HepG2 (cell line): ENCODE measurements around the gene PAX7. TPM values are rescaled to one million over a fixed set of nuclear protein-coding genes. Genes with fewer than 3 reads are reported as not detected.

Experiments
- ARNT2 ChIP-seq: sonication (generic); formaldehyde crosslinking; IDR thresholded peaks from 2 replicates; pipeline ENCODE4 v1.8.0; 2022; ENCODE audit warnings: mild to moderate bottlenecking, low read depth, missing genetic modification reagents, moderate library complexity
- ATF5 ChIP-seq: sonication (generic); formaldehyde crosslinking; IDR thresholded peaks from 2 replicates; pipeline ENCODE4 v1.4.0; 2020; ENCODE audit warnings: mild to moderate bottlenecking, low read depth, missing genetic modification reagents
- DPF2 ChIP-seq: sonication (generic); formaldehyde crosslinking; IDR thresholded peaks from 2 replicates; pipeline ENCODE4 v1.4.0; 2020; ENCODE audit warnings: mild to moderate bottlenecking, low read depth, missing genetic modification reagents, borderline replicate concordance
- HNF1A ChIP-seq, 2 experiments: sonication (generic) in 1 of 2; formaldehyde crosslinking in 1 of 2; IDR thresholded peaks; 2 replicates each; pipeline versions ENCODE4 v1.4.0 to v1.6.1; 2016 to 2020; ENCODE audit warnings: borderline replicate concordance in 1 of 2, low read depth in 1 of 2, mild to moderate bottlenecking in 1 of 2, missing genetic modification reagents in 1 of 2
- LCORL ChIP-seq, 2 experiments: fragments of 450-650 bp in 1 of 2; sonication (generic) in 1 of 2; formaldehyde crosslinking in 1 of 2; IDR thresholded peaks; 2 replicates each; pipeline versions ENCODE4 v1.5.0 to v1.6.1; 2017 to 2020; ENCODE audit warnings: antibody characterized with exemption in 1 of 2, missing genetic modification reagents in 1 of 2
- PAF1 ChIP-seq: IDR thresholded peaks from 2 replicates; pipeline ENCODE4 v1.6.1; 2016; ENCODE audit warnings: missing genetic modification reagents, missing compliant biosample characterization
- POLR2A ChIP-seq, 2 experiments: IDR thresholded peaks; 2 replicates each; pipeline ENCODE4 v1.6.1; 2011; ENCODE audit warnings: low read depth in 2 of 2, low read length in 2 of 2, mild to moderate bottlenecking in 1 of 2, moderate library complexity in 1 of 2; ENCODE audit not compliant: insufficient read depth in 1 of 2
- RARG ChIP-seq: sonication (generic); formaldehyde crosslinking; IDR thresholded peaks from 2 replicates; pipeline ENCODE4 v1.4.0; 2020; ENCODE audit warnings: low read depth, mild to moderate bottlenecking, missing genetic modification reagents
- SIX1 ChIP-seq: sonication (generic); formaldehyde crosslinking; IDR thresholded peaks from 2 replicates; pipeline ENCODE4 v1.4.0; 2020; ENCODE audit warnings: missing genetic modification reagents, borderline replicate concordance
- SMYD3 ChIP-seq: sonication (generic); formaldehyde crosslinking; IDR thresholded peaks from 2 replicates; pipeline ENCODE4 v1.8.1; 2023; ENCODE audit warnings: mild to moderate bottlenecking, missing genetic modification reagents
- SPEN ChIP-seq: sonication (generic); formaldehyde crosslinking; IDR thresholded peaks from 2 replicates; pipeline ENCODE4 v1.5.1; 2020; ENCODE audit warnings: low read depth, mild to moderate bottlenecking, missing genetic modification reagents
- SUZ12 ChIP-seq: fragments of 150-350 bp; IDR thresholded peaks from 2 replicates; pipeline ENCODE4 v1.6.1; 2014; ENCODE audit warnings: low read depth, low read length
- TCF7L2 ChIP-seq: IDR thresholded peaks from 2 replicates; pipeline ENCODE4 v1.6.1; 2011; ENCODE audit warnings: mild to moderate bottlenecking, low read depth, low read length, moderate library complexity
- ZBTB26 ChIP-seq: IDR thresholded peaks from 2 replicates; pipeline ENCODE4 v1.6.1; 2016; ENCODE audit warnings: missing compliant biosample characterization, missing genetic modification reagents, borderline replicate concordance
- ZFP36L2 ChIP-seq: sonication (generic); formaldehyde crosslinking; IDR thresholded peaks from 2 replicates; pipeline ENCODE4 v1.4.0; 2020; ENCODE audit warnings: missing genetic modification reagents
- ZGPAT ChIP-seq: IDR thresholded peaks from 2 replicates; pipeline ENCODE4 v1.6.1; 2016; ENCODE audit warnings: mild to moderate bottlenecking
- ZNF136 ChIP-seq: sonication (generic); formaldehyde crosslinking; IDR thresholded peaks from 2 replicates; pipeline ENCODE4 v1.8.1; 2022; ENCODE audit warnings: low read depth, mild to moderate bottlenecking, moderate library complexity, missing genetic modification reagents
- polyA plus RNA-seq, 8 experiments: library from polyadenylated mRNA; depleted of rRNA in 3 of 8; stranded (reverse) in 7 of 8; unstranded in 1 of 8; fragments of >200 nt; fragmentation: Illumina TruSeq in 4 of 8; extraction: Trizol in 4 of 8; gene quantifications; 2 replicates each; pipeline versions ENCODE4 v1.2.1 to v1.2.3, GENCODE V29; 2011 to 2016; ENCODE audit warnings: low read depth in 4 of 8, missing spikeins in 1 of 8, mixed read lengths in 1 of 8; ENCODE audit not compliant: insufficient read depth in 1 of 8
- total RNA-seq, 5 experiments: library from RNA; depleted of rRNA; stranded (reverse); fragments of >200 nt; fragmentation: Illumina TruSeq; extraction: Trizol; gene quantifications; 2 replicates each; pipeline ENCODE4 v1.2.3, GENCODE V29; 2016; ENCODE audit warnings: low read depth in 1 of 5
- TF ChIP-seq, protein P1 (sequence below): sonication (generic); formaldehyde crosslinking; IDR thresholded peaks from 2 replicates; pipeline ENCODE4 v1.4.0; 2020; ENCODE audit warnings: missing genetic modification reagents

PAX7 gene
- total and polyA plus RNA-seq, 2 of the 13 experiments (the other 11 are each of a cell fraction or from before 2014, with no cell fraction given) = not detected

- TF ChIP-seq HNF1A (IDR thresholded peaks at IDR 0.05; ENCODE audit: low read depth) = no peak
- TF ChIP-seq HNF1A (CRISPR knock-in tag; IDR thresholded peaks at IDR 0.05; ENCODE audit: borderline replicate concordance) = peak; percentile 29; the same call in 1 of the 2 replicates
- no peak for TF ChIP-seq ZBTB26 (CRISPR knock-in tag)
- TF ChIP-seq SMYD3 (CRISPR knock-in tag) = no peak
- TF ChIP-seq SPEN = no peak
- TF ChIP-seq ATF5 (CRISPR knock-in tag) = no peak
- no peak for TF ChIP-seq RARG (CRISPR knock-in tag)
- TF ChIP-seq PAF1 (CRISPR knock-in tag) = no peak
- no peak for TF ChIP-seq SIX1
- TF ChIP-seq, protein P1, sequence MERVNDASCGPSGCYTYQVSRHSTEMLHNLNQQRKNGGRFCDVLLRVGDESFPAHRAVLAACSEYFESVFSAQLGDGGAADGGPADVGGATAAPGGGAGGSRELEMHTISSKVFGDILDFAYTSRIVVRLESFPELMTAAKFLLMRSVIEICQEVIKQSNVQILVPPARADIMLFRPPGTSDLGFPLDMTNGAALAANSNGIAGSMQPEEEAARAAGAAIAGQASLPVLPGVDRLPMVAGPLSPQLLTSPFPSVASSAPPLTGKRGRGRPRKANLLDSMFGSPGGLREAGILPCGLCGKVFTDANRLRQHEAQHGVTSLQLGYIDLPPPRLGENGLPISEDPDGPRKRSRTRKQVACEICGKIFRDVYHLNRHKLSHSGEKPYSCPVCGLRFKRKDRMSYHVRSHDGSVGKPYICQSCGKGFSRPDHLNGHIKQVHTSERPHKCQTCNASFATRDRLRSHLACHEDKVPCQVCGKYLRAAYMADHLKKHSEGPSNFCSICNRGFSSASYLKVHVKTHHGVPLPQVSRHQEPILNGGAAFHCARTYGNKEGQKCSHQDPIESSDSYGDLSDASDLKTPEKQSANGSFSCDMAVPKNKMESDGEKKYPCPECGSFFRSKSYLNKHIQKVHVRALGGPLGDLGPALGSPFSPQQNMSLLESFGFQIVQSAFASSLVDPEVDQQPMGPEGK (CRISPR knock-in tag) = peak; percentile 51; the same call in 1 of the 2 replicates
- no peak; the same call in 1 of the 2 replicates for TF ChIP-seq TCF7L2
- TF ChIP-seq DPF2 = no peak
- no peak for TF ChIP-seq ZFP36L2
- TF ChIP-seq POLR2A (IDR thresholded peaks at IDR 0.05; ENCODE audit: insufficient read depth in 1 of 2, low read depth in 2 of 2, low read length in 2 of 2) = no peak
- peak; percentile 64; the same call in 1 of the 2 replicates for TF ChIP-seq ARNT2
- TF ChIP-seq LCORL (IDR thresholded peaks at IDR 0.05) = no peak
- no peak for TF ChIP-seq LCORL (CRISPR knock-in tag; IDR thresholded peaks at IDR 0.05)
- peak; percentile 46; the same call in 1 of the 2 replicates for TF ChIP-seq ZGPAT (CRISPR knock-in tag)
- no peak for TF ChIP-seq SUZ12
- TF ChIP-seq ZNF136 (CRISPR knock-in tag) = no peak
Measured at GRCh38 chr1:18643154-18644012, 12.7 kb downstream of the PAX7 start (continued).
